ENCODE measurements around the gene DDX23. TPM values are rescaled to one million over a fixed set of nuclear protein-coding genes. Genes with fewer than 3 reads are reported as not detected.

Gene DDX23
- total RNA-seq, 2 experiments from 2014 or later, result 115 to 125 TPM

DNA sequence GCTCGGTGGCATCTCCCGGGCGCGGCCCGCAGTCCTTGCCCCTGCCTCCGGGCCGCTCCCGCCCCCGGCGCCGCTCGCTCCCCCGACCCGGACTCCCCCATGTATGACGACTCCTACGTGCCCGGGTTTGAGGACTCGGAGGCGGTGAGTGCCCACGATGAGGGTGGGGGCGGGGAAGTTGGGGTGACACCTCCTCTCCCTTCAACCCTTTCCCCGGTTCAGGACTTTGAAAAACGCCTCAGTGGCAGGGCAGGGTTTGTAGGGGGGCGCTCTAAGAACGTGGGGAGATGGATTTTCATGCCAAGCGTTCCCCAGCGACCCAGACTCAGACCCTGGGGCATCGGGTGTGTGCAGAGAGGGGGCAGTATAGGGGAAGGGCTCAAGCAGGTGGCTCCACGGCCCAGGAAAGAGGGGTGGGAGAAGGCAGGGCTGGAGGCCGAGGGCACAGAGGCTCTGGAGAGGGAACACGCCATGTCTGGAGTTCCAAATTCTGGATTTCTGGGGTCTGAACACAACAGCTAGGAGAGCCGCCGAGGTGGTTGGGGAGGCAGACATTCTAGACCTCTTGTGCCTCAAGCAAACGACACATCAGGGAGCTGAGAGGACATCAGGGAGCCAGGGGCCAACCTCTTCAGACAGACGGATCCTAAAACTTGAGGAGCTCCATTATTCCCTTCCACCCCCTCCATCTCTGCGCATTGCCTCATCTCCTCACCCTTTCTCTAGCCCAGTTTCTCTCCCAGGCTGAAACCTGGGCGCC, 33.0 kb downstream of the DDX23 start:
- Mint-ChIP-seq H3K4me3 (peak overlapping the region; percentile 71), H3K4me1 (ENCODE audit: low read depth) (peaks cover 23% of the 10 kb centered on the region), H3K27me3 (ENCODE audit: low read depth) (peaks cover 15% of the 10 kb centered on the region), H3K27ac (no peak overlapping the region), H3K9me3 (no peaks in the 10 kb centered on the region), H3K36me3 (ENCODE audit: low read depth) (no peaks in the 10 kb centered on the region)
- CTCF ChIA-PET, result interaction anchor here (0.6 to 1.5 kb wide), 5 partner anchors 15 to 121 kb away, joined by 3 to 4 read pairs (median 3); partner anchors contain the start of gene DDX23
- peak; percentile 69 for DNase-seq
- intact Hi-C loops (cut with micrococcal nuclease), result loop anchor here (1.0 to 2.0 kb wide), 4 partner anchors 33 to 158 kb away; partner anchors contain the start of gene DDX23

GRCh38 chr12:48817873-48818830, 33.8 kb downstream of the DDX23 start, which contains the start of gene CACNB3:
Gene CACNB3 (plus strand): TSS chr12:48818496. CDS start chr12:48818930, 434 bp downstream.
- peak; percentile 88 for DNase-seq
- H3K4me3 Mint-ChIP-seq, result peak within 1 kb of the TSS; percentile 84
- no peak within 1 kb of the TSS for H3K27ac Mint-ChIP-seq
- peaks cover 26% of the 10 kb centered on the region for H3K4me1 Mint-ChIP-seq (ENCODE audit: low read depth)
- peaks cover 15% of the 10 kb centered on the region for H3K27me3 Mint-ChIP-seq (ENCODE audit: low read depth)
- intact Hi-C loops (cut with micrococcal nuclease), result loop anchor here (1.0 to 2.0 kb wide), 3 partner anchors 34 to 159 kb away; partner anchors contain the start of gene DDX23
- CTCF ChIA-PET, result interaction anchor here (0.7 to 1.9 kb wide), 4 partner anchors 16 to 148 kb away, joined by 3 to 5 read pairs (median 4); partner anchors contain the start of gene DDX23
- H3K9me3 Mint-ChIP-seq, result no peaks in the 10 kb centered on the region
- no peaks in the 10 kb centered on the region for H3K36me3 Mint-ChIP-seq (ENCODE audit: low read depth)

GRCh38 chr12:48816143-48816854, 35.7 kb downstream of the DDX23 start:
- CTCF ChIA-PET, result interaction anchor here (0.6 to 4.0 kb wide), 19 partner anchors 16 to 273 kb away, joined by 3 to 29 read pairs (median 4); partner anchors contain the start of genes DDX23 and KANSL2
- H3K4me3 Mint-ChIP-seq, result peak overlapping the region; percentile 93
- intact Hi-C loops (cut with micrococcal nuclease), result no loop called here
- no peak overlapping the region for H3K27ac Mint-ChIP-seq
- H3K36me3 Mint-ChIP-seq (ENCODE audit: low read depth), result no peaks in the 10 kb centered on the region
- no peak for DNase-seq
- peaks cover 15% of the 10 kb centered on the region for H3K27me3 Mint-ChIP-seq (ENCODE audit: low read depth)
- no peaks in the 10 kb centered on the region for H3K9me3 Mint-ChIP-seq
- H3K4me1 Mint-ChIP-seq (ENCODE audit: low read depth), result peaks cover 26% of the 10 kb centered on the region

DNA sequence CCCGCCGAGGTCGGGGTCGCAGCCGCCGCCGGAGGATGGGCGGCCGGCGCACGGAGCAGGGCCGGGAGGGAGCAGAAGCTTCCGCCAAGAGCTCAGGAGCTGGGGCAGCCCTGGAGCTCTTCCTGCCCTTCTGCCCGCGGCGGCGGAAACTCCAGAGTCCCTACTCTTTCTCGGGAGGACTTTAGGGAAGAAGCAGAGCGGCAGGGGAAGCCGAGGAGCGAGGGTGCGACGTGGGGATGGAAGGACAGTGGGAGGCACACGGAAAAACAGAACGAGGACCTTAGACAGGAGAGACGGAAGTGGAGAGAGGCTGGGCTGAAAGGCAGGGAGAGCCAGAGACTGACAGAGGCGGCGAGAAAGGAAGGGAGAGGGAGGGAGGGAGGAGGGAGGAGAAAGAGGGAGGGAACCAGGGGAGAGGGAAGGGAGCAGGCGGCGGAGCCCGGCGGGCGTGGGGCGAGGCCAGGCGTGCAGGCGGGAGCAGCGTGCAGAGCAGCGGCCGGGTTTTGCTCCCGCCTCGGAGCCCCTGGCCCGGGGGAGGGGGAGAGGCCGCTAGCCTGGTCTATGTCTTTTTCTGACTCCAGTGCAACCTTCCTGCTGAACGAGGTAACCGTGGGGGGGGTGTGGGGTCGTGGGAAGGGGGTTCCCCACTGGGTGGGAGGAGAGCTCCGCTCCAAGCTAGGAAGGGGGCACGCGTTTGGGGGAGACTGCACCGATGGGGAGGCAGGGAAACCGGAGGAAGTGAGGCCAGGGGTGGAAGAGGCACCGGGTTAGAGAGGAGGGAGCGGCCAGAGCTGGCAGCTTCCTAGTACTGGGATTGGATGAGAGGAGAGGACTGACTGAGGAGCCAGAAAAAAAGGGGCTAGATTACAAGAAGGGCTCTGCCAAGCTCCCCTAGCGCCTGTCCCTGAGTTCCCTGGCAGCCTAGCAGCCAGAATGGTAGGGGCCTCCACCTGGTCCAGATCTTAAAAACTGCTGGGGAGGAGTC, 36.5 kb downstream of the DDX23 start:
- intact Hi-C loops (cut with micrococcal nuclease), result loop anchor here (1.0 to 2.0 kb wide), 2 partner anchors 99 to 133 kb away; partner anchors contain the start of genes CCNT1 and KANSL2
- peak overlapping the region; percentile 37 for H3K27ac Mint-ChIP-seq
- H3K9me3 Mint-ChIP-seq, result no peaks in the 10 kb centered on the region
- peaks cover 26% of the 10 kb centered on the region for H3K4me1 Mint-ChIP-seq (ENCODE audit: low read depth)
- peaks cover 15% of the 10 kb centered on the region for H3K27me3 Mint-ChIP-seq (ENCODE audit: low read depth)
- CTCF ChIA-PET, result interaction anchor here (0.6 to 4.0 kb wide), 47 partner anchors 8 to 847 kb away, joined by 3 to 29 read pairs (median 4); partner anchors contain the start of genes DDX23 and KANSL2
- H3K4me3 Mint-ChIP-seq, result peak overlapping the region; percentile 93
- peak; percentile 58 for DNase-seq
- H3K36me3 Mint-ChIP-seq (ENCODE audit: low read depth), result no peaks in the 10 kb centered on the region

- H3K27me3 Mint-ChIP-seq (ENCODE audit: low read depth), result peaks cover 15% of the 10 kb centered on the region
- H3K27ac Mint-ChIP-seq, result no peak overlapping the region
Observed at GRCh38 chr12:48814262-48815125, 37.5 kb downstream of the DDX23 start.

GRCh38 chr12:48813465-48814261, 38.3 kb downstream of the DDX23 start:
- intact Hi-C loops (cut with micrococcal nuclease), result loop anchor here (1.0 to 2.0 kb wide), 2 partner anchors 60 to 131 kb away; partner anchors contain the start of gene KANSL2
- Mint-ChIP-seq H3K4me3 (peak overlapping the region; percentile 93), H3K27me3 (ENCODE audit: low read depth) (peaks cover 15% of the 10 kb centered on the region), H3K27ac (no peak overlapping the region), H3K4me1 (ENCODE audit: low read depth) (peaks cover 23% of the 10 kb centered on the region), H3K9me3 (no peaks in the 10 kb centered on the region), H3K36me3 (ENCODE audit: low read depth) (no peaks in the 10 kb centered on the region)
- CTCF ChIA-PET, result interaction anchor here (0.7 to 4.0 kb wide), 14 partner anchors 8 to 131 kb away, joined by 3 to 26 read pairs (median 8); partner anchors contain the start of gene KANSL2
- DNase-seq, result no peak

More at GRCh38 chr12:48814262-48815125, 37.5 kb downstream of the DDX23 start:
- no peaks in the 10 kb centered on the region for H3K36me3 Mint-ChIP-seq (ENCODE audit: low read depth)
- H3K4me1 Mint-ChIP-seq (ENCODE audit: low read depth), result peaks cover 26% of the 10 kb centered on the region
- H3K9me3 Mint-ChIP-seq, result no peaks in the 10 kb centered on the region
- DNase-seq, result peak; percentile 83
- intact Hi-C loops (cut with micrococcal nuclease), result loop anchor here (1.0 to 2.0 kb wide), 3 partner anchors 61 to 132 kb away; partner anchors contain the start of genes CCNT1 and KANSL2
- CTCF ChIA-PET, result interaction anchor here (0.7 to 4.0 kb wide), 37 partner anchors 9 to 846 kb away, joined by 3 to 29 read pairs (median 5); partner anchors contain the start of genes DDX23 and KANSL2
- peak overlapping the region; percentile 93 for H3K4me3 Mint-ChIP-seq

GRCh38 chr12:48812389-48812788, 39.6 kb downstream of the DDX23 start:
- Mint-ChIP-seq H3K27ac (no peak overlapping the region), H3K4me1 (ENCODE audit: low read depth) (peaks cover 17% of the 10 kb centered on the region), H3K36me3 (ENCODE audit: low read depth) (no peaks in the 10 kb centered on the region), H3K9me3 (no peaks in the 10 kb centered on the region), H3K27me3 (ENCODE audit: low read depth) (peaks cover 13% of the 10 kb centered on the region), H3K4me3 (no peak overlapping the region)
- CTCF ChIA-PET, result interaction anchor here (0.6 to 2.2 kb wide), 5 partner anchors 16 to 67 kb away, joined by 3 to 11 read pairs (median 6); no protein-coding TSS in a partner anchor
- intact Hi-C loops (cut with micrococcal nuclease), result no loop called here
- DNase-seq, result no peak

DNA sequence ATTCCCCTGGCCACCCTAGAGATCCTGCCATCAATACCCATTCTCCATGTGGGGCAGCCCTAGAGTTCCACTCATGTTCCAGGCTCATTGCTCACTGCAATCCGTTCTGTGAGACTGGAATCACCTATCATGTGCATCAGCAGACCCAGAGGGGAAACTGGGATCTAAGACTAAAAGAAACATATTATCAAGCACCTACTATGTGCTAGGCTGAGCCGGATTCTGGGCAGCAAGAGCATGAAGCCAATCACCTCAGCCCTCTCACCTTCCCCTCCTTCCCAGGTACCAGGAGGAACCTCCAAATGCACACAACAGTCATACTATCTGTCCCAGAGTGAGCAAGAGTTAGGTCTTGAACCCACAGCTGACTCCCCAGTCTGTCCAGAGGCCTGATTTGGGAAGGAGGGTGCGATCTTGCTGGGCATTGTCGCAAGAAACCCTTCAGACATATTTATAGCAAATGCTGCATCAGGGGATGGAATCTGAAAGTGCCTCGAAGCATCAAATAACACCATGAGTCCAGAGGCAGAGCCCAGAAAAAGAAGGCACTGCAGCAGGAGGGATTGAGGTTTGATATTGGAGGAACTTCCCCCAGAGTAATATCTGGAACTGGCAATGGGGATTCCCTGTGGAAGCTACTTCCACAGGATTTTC, 40.4 kb downstream of the DDX23 start:
- intact Hi-C loops (cut with micrococcal nuclease), result no loop called here
- CTCF ChIA-PET, result interaction anchor here (0.9 to 2.4 kb wide), 5 partner anchors 15 to 59 kb away, joined by 3 to 14 read pairs (median 7); no protein-coding TSS in a partner anchor
- Mint-ChIP-seq H3K4me1 (ENCODE audit: low read depth) (peaks cover 15% of the 10 kb centered on the region), H3K4me3 (no peak overlapping the region), H3K9me3 (no peaks in the 10 kb centered on the region), H3K27me3 (ENCODE audit: low read depth) (peaks cover 5% of the 10 kb centered on the region), H3K36me3 (ENCODE audit: low read depth) (no peaks in the 10 kb centered on the region), H3K27ac (no peak overlapping the region)
- DNase-seq, result no peak
